ENCODE results near the gene TRABD2A.
A peak's percentile ranks its signal among the peaks of the same experiment; 100 is the strongest.

The TRABD2A gene

DNA sequence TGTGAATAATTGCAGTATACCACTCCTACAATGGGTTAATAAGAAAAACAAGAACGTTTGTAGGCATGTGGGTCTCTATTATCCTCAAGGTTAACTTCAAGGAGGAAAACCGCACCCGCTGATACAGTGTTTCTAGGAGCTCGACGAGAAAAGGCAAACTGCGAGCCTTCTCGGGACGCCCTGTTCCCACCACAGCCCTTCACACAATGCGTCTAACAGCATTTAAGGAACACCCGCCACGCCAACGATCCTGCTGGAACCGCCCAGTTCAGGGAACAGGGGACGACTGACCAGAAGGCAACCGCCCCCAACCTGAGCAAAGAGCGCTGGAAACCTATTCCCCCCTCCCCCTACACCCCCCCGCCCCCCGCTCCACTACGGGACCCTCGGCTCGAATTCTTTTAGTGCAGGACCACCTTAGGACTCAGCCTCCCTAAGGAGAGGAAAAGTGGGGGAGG, 23.9 kb upstream of the TRABD2A start:
- no peak for DNase-seq (ENCODE audit: extremely low read depth in 1 of 2, low read depth in 1 of 2)

DNA sequence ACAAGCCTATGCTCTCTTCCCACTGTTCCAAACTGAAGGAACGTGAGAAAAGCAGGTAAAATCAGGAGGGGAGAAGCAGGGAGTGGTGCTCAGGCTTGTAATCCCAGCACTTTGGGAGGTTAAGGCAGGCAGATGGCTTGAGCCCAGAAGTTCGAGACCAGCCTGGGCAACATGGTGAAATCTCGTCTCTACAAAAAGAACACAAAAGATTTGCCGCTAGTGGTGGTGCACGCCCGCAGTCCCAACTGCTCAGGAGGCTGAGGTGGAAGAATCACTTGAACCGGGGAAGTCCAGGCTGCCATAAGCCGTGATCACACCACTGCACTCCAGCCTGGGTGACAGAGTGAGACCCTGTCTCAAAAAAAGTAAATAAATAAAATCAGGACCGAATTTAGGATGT, 23.3 kb upstream of the TRABD2A start:
- no peak for DNase-seq (ENCODE audit: extremely low read depth in 1 of 2, low read depth in 1 of 2)

DNA sequence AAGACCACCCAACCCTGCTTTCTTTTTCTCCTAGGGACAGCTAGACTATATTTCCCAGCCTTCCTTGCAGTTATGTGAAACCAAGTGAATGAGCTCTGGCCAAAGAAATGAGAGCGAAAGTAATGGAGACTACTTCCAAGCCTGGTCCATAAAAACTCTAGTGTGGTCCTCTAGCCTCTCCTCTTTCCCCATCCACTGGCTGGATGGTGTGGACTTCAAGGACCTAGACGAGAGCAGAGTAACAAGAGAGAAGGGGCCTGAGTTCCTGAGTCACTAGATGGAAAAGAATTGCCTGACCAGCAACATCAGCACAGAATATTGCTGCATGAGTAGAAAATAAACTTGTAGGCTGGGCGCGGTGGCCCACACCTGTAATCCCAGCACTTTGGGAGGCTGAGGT, 21.6 kb upstream of the TRABD2A start:
- DNase-seq (ENCODE audit: extremely low read depth in 1 of 2, low read depth in 1 of 2): no peak

DNA sequence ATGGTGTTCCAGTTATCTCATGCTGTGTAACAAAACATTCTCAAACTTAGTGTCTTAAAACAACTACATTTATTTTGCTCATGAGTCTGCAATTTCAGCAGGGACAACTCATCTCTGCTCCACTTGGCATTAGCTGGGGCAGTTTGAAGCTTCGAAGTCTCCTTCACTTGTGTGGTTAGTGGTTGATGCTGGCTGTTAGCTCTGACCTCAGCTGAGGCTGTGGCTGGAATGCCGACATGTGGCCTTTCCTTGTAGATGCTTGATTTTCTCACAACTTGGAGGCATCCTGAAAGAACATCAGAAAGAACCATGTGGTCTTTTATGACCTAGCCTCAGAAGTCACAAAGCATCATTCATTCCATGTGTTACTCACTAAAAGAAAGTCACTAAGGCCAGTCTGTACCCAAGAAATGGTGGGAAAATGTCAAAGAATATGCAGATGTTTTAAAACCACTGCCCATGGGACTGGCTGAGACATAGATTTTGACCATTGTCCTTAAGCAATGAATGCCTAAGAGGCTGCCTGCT, 20.8 kb upstream of the TRABD2A start:
- DNase-seq (ENCODE audit: extremely low read depth in 1 of 2, low read depth in 1 of 2): no peak

DNA sequence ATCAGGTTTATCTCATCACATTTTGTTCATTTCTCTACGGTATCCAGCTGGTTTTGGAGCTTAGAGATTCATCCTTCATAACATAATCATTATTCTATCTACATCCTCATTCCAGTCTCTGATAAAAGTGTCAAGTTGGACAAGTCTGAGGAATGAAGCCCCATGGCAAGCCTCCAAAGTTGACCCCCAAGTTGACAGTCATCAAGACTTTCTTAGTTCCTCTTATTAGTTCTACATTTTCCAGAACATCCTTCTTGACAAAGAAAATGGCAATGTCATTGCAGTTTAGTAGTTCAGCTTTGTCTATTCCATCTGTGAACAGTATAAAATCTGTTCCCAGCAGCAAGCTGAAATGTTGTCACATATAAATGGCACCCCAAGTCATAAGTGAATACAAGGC, 20.1 kb upstream of the TRABD2A start:
- DNase-seq (ENCODE audit: extremely low read depth in 1 of 2, low read depth in 1 of 2): no peak

DNA sequence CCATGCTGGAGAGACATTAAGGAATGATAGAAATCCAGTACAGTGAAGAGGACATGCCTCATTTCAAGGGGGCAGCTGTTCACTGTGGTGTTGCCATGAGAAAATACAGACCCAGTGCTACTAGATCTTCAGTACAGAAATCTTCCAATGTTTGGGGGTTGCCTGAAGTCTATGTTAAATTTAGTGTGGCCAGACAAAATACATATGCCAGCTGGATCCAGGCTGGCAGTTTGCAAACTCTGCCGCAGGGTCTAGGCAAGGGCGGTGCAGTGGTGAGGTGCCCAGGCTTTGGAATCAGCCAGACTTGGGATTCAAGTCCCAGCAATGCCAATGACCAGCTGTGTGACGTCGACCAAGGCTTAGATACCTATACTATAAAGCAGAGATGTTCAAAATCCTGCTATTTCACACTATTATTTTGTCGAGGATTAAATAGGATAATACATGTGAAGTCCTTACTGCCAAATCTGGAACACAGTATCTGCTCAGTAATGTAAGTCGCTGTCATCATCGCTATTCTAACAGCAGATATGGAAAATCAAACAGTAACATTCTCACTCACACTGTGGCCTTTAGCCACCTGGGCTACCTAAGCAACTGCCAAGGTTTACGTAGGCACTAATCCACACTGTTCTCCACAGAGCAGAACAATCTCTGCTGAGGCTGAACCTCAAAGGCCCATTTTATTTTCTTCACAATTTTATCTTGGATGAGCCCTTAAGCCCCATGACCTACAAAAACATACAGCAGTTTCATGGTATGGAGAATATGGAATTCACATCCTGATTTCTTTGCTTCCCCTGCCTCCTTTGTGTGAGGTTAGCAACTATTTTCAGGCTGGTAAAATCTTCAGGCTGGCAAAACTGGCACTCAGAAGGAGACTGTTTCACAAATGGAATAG, 18.7 kb upstream of the TRABD2A start:
- no peak for DNase-seq (ENCODE audit: extremely low read depth in 1 of 2, low read depth in 1 of 2)

DNA sequence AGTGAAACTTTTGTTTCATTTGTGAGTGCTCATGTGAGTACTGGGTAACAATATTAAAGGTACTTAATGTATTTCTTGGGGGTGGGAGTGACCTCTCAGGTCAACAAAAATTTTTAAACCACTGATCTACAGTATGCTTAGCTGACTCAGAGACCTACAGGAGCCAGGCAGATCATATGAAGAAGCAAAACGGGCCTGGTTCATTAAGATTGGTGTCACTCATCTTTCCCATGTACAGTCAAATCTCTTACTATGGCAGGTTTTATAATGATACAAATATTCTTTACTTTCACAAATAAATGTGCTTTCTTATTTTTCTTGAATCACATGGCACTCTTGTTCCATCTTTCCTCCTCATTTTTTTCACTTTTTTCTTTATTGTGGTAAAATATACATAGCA, 16.9 kb upstream of the TRABD2A start:
- no peak for DNase-seq (ENCODE audit: extremely low read depth in 1 of 2, low read depth in 1 of 2)

DNA sequence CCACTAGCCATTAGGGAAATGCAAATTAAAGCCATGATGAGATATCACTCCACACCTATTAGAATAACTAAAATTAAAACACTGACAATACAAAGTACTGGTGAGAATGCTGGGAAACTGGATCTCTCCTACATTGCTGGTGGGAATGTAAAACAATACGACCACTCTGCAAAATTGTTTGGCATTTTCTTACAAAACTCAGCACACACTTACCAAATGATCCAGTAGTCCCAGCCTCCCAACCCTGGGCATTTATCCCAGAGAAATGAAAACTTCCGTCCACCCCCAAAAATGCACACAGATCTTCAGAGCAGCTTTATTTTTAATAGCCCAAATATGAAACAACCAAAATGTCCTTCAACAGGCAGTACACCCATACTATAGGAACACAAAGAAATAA, 15.7 kb upstream of the TRABD2A start:
- no peak for DNase-seq (ENCODE audit: extremely low read depth in 1 of 2, low read depth in 1 of 2)

DNA sequence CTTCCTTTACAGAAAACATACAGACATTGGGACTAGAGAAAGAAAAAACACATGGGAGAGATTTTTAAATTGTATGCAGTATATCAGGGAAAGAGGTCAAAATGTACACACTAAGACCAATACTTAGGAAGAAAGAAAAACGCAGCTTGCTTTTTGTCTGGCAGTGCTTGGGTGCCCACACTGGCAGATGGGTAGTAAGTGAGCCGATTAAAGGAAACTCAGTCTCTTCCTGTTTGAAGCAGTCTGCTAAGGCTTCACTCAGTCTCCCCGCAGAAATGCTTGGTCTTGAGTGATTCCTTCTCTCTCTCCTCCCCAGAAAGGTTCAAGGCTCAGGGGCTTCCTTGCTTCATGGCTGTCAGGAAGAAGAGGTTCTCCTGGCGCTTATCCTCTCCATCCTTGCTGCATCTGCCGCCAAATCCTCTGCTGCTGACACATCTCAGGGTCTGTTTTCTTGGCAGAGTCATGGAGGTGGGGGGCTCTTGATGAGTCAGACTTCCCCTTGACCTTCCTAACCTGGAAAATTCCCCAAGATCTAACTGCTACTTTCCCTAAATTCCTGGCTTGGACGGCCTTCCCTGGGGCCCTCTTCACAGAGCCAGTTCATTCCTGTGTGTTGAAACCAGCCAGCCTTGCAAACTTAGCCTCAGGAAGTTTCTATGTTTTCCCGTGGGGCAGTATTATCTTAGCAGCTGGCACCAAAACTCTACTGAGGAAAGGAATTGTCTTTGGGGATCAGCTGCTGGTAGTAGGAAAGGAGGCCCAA, 14.1 kb upstream of the TRABD2A start:
- no peak for DNase-seq (ENCODE audit: extremely low read depth in 1 of 2, low read depth in 1 of 2)

DNA sequence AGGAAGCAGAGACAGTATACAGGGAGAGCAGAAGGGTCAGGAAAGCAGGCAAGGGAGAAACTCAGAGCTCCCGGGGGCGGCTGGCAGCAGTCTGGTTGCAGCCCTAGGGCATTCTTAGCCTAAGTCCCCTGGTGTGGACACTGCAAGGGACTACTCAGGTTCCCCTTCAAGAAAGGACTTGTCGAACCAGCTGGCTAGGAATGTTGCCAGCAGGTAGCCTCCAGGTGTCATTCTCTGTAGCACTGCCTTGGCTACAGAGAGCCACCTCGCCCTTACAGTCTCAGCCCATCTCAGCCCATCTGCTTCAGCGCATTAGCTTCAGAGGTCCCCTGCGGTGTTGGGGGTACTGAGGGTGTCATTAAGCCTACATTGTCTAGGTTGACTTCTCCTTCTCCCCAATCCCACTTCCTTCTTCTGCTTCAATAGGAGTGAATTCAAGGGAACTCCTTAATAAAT, 13.3 kb upstream of the TRABD2A start:
- no peak for DNase-seq (ENCODE audit: extremely low read depth in 1 of 2, low read depth in 1 of 2)

DNA sequence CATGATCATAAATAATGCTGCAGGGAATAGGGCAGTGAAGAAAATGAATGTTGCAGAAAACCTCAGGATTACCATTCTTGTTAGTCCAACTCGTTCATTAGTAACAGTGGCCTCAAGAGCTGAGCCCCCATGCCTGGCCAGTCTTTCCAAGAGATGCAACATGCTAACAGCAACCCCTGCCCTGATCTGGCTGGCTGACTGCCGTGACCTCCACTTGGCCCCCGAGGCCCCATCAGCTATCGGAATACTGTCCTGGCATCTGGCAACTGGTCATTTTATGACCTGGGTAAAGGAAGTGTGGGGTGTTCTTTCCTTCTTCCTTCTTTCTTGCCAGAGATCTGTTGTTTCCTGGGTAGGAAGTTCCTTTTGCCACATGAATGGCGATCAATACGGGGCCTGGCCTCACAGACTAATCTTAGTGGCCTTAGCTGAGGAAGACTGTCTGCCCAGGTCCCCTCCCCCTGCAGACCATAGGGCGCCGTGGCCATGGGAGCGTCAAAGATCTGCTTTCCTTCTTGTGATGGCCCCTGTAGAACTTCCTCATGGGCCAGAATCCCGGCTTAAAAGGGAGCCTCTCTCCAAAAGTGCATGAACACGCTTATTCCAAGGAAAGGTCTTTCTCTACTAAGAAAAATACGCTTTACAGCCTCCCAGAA, 10.6 kb upstream of the TRABD2A start:
- DNase-seq (ENCODE audit: extremely low read depth in 1 of 2, low read depth in 1 of 2): no peak

DNA sequence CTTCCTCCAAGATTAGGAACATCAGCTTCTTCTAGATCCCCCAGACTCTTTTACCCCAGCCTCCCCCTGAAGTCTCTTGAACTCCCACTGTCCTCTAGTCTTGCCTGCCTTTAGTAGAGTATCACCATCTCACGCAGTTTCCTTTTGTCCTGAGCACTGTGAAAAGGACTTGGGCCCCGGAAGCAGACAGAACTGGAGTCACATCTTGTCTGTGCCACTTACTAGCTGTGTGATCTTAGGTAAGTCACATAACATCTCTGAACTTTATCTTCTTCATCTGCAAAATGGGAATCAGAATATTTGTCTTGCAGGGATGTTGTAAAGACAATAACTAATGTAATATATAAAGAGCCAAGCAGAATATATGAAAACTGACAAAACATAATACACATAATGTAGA, 8.4 kb upstream of the TRABD2A start:
- no peak for DNase-seq (ENCODE audit: extremely low read depth in 1 of 2, low read depth in 1 of 2)

DNA sequence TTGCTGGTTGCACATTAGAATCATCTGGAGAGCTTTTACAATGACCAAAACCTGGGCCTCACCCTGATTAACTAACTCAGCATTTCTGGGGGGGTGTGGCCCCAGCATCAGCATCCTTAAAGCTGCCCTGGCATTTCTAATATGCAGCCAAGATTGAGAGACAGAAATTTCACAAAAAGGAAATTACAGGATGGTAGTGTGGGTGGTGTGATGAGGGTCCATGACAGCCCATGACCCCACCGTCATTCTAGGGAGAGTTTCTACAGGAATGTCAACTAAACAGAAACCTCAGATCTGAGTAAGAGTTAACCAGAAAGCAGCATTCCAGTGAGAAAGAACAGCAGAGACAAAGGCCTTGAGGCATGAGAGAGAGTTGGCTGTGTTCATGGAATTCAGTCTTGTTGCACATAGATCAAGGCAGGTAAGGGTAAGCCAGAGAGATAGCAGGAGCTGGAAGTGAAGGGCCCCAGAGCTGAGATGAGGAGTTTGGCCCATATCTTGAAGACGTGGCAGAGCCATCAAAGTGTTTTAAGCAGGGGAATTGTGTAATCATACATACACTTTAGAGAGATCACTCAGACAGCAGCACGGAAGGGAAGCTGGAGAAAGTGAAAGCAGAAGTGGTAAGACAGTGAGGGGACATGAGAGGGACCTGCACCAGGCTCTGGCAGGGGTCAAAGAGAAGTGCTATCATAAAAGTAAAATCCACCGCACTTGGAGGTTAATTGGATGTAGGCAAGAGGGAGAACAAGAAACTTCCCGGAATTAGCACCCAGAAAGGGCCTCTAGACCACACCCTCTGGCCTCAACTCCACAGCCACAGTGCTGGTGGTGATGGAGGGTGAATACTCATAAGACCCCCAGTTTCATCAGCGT, 7.8 kb upstream of the TRABD2A start:
- DNase-seq (ENCODE audit: extremely low read depth in 1 of 2, low read depth in 1 of 2): no peak

DNA sequence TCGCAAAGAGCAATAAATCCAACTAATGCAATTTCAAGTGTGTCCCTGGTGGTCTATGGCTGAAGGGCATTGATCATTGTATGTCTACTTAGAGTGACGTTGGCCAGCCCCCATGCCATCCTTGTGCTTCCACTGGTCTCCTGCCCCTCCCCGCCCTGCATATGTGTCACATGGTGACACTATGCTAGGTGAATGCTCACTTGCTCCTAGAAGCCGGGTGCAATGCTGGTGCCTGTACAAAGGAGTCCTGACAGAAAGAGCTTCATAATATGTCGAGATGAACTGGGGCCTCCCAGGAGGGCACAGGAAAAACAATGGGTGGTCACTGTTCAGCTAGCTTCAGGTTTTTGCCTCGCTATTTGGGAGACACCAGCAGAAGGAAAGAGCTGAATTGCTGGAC, 5.9 kb upstream of the TRABD2A start:
- no peak for DNase-seq (ENCODE audit: extremely low read depth in 1 of 2, low read depth in 1 of 2)

DNA sequence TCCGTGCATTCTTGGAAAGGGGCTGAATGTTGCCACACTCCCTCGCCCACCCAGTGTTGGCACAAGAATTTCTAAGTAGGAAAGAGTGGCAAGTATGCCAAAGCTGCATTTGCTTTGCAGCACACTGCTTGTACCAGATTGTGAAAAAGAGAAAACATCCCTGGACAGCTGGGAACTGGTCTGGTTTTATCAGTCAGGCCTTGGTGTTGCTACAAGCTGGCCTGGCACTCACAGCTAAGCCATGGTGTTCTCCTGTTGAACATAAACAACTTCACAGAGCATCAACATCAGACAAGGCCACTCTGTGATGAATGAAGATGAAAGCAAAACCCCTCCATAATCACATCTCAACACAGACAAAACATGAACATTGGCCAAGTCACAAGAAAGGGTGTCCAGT, 4.2 kb upstream of the TRABD2A start:
- DNase-seq (ENCODE audit: extremely low read depth in 1 of 2, low read depth in 1 of 2): no peak

DNA sequence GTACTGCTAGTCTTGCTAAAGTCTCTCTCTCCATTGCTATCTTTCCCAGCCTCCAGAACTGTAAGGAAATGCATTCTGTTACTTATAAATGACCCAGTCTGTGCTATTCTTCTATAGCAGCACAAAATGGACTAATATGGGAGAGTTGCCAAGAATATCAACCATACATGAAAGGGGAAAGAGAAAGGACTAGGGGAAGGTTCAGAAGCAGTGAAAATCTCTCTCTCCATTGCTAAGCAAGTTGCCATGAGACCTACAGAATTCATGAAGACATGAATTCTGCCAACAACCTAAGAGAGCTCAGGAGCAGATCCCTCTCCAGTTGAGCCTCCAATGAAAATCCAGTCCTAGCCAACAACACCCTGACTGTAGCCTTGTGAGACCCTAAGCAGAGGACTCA, 3.6 kb upstream of the TRABD2A start:
- no peak for DNase-seq (ENCODE audit: extremely low read depth in 1 of 2, low read depth in 1 of 2)

DNA sequence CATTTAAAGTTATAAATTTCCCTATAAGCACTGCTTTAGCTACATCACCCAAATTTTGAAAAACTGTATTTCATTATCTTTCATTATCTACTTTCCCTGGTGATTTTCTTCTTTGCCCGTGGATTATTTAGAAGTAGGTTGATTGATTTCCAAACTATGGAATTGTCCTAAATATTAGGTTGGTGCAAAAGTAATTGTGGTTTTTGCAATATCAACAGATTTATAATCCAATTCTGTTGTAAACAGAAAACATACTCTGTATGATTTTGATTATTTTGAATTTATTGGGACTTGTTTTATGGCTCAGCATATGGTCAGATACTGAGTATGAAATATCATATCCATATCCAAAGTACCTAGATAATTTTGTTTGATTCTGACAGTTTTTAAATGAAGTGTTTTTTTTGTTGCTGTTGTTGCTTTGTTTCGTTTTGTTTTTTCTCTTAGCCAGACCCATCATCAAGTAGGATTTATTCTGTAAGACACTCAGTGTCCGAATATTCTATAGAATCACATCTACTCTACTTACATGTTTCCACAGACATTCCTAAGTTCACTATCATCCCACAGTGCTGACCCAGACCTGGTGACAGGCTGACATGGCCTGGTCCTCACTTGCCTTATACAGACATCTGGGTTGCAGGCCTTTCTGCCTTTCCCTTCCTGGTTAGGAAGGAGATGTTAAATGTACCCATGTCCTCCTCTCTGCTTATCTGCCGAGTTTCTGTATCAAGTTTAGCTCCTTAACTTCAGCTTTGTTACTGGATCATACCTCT, 2.1 kb upstream of the TRABD2A start:
- no peak for DNase-seq (ENCODE audit: extremely low read depth in 1 of 2, low read depth in 1 of 2)

DNA sequence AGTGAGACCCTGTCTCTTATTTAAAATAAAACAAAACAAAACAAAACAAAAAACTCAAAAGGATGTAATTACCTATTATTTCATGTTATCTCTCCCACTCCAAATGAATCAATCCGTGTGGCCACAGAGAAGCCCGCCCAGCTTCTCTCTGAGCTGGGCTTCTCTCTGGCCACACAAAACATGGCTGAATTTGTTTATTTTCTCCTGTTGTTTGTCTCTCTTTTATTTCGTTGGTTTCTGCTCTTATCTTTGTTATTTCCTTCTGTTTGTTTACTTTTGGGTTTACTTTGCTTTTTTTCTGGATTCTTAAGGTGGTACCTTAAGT, 1.5 kb upstream of the TRABD2A start:
- no peak for DNase-seq (ENCODE audit: extremely low read depth in 1 of 2, low read depth in 1 of 2)

DNA sequence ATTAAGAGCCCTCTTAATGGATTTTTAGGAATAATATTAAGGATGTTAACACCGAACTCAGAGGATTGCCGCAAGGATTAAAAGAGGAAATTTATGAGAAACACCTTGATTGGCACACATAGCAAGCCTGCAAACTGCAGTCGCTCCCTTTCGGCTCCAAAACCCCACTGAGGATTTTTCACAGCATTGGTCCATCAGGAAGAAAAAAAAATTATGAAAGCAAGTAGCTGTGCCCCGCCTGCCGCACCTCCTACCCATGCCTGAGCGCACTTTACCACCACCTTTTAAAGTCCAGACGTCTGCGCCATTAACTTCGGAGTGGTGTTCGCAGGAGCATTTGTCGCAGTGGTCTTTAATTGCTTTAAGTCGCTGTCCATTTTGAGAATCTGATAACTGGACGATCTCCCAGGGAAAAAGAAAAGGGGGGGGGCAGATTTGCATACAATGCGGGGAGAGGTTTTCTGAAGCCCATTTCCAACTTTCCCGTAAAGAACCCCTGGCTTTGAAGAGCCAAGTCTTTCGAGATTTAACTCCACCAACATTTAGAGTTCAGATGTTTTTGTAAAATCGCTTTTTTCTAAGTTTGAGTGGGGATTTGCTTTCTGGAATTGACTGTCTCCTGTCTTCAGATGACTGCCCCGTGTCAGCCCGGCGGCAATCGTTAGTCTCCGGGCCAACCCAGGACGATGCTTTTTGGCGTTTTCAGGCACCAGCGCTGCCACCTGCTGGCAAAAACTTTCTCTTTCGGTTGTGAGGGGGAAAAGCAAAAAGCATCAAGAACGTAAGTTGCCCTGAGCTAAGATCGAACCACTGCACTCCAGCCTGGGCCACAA, 913 bp upstream of the TRABD2A start:
- peak; percentile 72 to 78 for DNase-seq (ENCODE audit: extremely low read depth in 1 of 2, low read depth in 1 of 2)
